ENCODE data around the gene ACTR3C.
"Not testable (repeated sequence)": the region's sequence is repeated elsewhere in the genome, so short reads cannot be mapped to it uniquely, and the experiment has no call there.

Gene ACTR3C

DNA sequence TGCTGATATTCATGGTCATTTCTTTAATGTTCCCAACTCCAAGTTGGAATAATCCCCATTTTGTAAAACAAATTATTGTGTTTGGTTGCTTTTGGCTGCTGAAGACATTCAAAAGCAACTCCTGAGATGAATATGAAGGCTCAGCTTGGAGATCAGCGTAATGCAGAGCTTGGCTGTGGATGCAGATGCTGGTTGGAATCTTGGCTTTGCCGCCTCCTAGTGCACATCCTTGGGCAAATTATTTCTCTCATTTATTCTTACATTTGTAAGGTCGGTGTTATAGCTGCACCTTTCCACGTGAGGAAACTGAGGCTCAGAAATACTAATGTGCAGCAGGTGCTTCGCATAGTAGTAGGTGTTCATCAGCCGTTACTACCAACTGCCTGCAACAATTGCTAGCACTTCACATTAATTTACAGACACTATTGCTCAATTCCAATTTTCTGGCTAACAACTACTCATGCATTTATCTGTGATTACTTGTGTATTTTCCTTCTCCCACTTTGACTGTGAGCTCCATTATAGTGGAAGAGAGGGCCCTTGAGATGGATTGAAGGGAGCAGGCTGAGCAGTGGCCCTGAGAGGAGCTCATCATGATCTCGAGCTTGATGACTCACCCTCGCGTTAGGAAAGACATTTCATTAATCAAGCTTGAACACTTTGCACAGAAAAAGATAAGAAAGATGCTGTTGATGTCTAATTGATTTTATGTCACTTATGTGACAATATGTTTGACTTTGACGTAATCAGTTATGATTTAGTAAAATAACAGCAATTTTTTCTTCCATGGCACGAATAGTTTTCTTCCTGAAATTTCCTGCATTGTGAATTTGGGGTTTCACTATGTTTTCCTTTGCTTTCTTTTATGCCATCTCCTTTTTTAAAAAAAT, 101.0 kb downstream of the ACTR3C start:
- not testable (repeated sequence) for H3K36me3 Mint-ChIP-seq; H3K4me1 Mint-ChIP-seq; H3K27me3 Mint-ChIP-seq; H3K4me3 Mint-ChIP-seq; H3K9me3 Mint-ChIP-seq; H3K27ac Mint-ChIP-seq; ATAC-seq (ENCODE audit: low read depth); DNase-seq (ENCODE audit: low spot score in 2 of 2)

- H3K36me3 Mint-ChIP-seq; H3K4me3 Mint-ChIP-seq; DNase-seq (ENCODE audit: low spot score in 2 of 2); H3K27ac Mint-ChIP-seq; H3K4me1 Mint-ChIP-seq; H3K27me3 Mint-ChIP-seq; ATAC-seq (ENCODE audit: low read depth); H3K9me3 Mint-ChIP-seq: not testable (repeated sequence)
Observed at GRCh38 chr7:150220673-150221181, 102.6 kb downstream of the ACTR3C start.

GRCh38 chr7:150219941-150220658, 103.2 kb downstream of the ACTR3C start:
- not testable (repeated sequence) for DNase-seq (ENCODE audit: low spot score in 2 of 2); H3K27me3 Mint-ChIP-seq; ATAC-seq (ENCODE audit: low read depth); H3K36me3 Mint-ChIP-seq; H3K9me3 Mint-ChIP-seq; H3K27ac Mint-ChIP-seq; H3K4me3 Mint-ChIP-seq; H3K4me1 Mint-ChIP-seq

GRCh38 chr7:150206848-150207247, 116.5 kb downstream of the ACTR3C start:
- not testable (repeated sequence) for H3K9me3 Mint-ChIP-seq; H3K27ac Mint-ChIP-seq; H3K4me1 Mint-ChIP-seq; H3K27me3 Mint-ChIP-seq; H3K4me3 Mint-ChIP-seq; DNase-seq (ENCODE audit: low spot score in 2 of 2); ATAC-seq (ENCODE audit: low read depth); H3K36me3 Mint-ChIP-seq

GRCh38 chr7:150205866-150206265, 117.5 kb downstream of the ACTR3C start:
- not testable (repeated sequence) for H3K9me3 Mint-ChIP-seq; H3K4me1 Mint-ChIP-seq; DNase-seq (ENCODE audit: low spot score in 2 of 2); H3K27ac Mint-ChIP-seq; ATAC-seq (ENCODE audit: low read depth); H3K36me3 Mint-ChIP-seq; H3K27me3 Mint-ChIP-seq; H3K4me3 Mint-ChIP-seq

DNA sequence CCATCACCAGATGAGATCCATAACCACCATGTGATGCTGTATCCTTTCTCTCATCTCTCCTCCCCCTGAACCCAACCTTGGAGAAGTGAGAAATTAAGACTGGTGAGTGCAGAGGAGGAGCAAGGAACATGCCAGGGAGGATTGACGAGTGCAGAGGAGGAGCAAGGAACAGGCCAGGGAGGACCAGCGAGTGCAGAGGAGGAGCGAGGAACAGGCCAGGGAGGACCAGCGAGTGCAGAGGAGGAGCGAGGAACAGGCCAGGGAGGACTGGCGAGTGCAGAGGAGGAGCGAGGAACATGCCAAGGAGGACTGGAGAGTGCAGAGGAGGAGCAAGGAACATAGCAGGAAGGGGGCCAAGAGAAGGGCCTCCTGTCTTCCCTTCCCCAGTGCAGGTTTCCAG, 118.8 kb downstream of the ACTR3C start:
- H3K27ac Mint-ChIP-seq; H3K4me3 Mint-ChIP-seq; ATAC-seq (ENCODE audit: low read depth); H3K9me3 Mint-ChIP-seq; H3K27me3 Mint-ChIP-seq; DNase-seq (ENCODE audit: low spot score in 2 of 2); H3K4me1 Mint-ChIP-seq; H3K36me3 Mint-ChIP-seq: not testable (repeated sequence)

DNA sequence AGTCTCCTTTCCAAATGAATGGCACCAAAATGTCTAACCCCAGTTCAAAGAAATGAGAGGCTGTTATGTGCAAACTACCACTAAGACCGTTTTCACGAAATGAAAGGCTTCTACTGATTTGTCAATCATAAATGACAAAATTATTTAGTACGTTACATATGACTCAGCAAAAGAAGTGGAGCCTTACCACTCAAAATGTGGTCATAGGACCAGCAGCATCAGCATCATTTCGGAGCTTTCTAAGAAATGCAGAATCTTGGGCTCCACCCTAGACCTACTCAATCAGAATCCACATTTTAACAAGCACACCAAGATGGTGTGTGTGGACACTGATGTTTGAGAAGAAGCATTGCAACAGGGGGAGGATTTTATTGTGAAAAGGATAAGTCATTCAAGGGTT, 120.5 kb downstream of the ACTR3C start:
- not testable (repeated sequence) for H3K36me3 Mint-ChIP-seq; ATAC-seq (ENCODE audit: low read depth); H3K4me3 Mint-ChIP-seq; DNase-seq (ENCODE audit: low spot score in 2 of 2); H3K4me1 Mint-ChIP-seq; H3K9me3 Mint-ChIP-seq; H3K27me3 Mint-ChIP-seq; H3K27ac Mint-ChIP-seq

Measured in memory B cell (primary cell).